ENCODE data around the gene MICALL1. TPM values are rescaled to one million over a fixed set of nuclear protein-coding genes. Genes with fewer than 3 reads are reported as not detected.

MICALL1 gene
- total and polyA plus RNA-seq, 2 of the 13 experiments (the other 11 are each of a cell fraction or from before 2014, with no cell fraction given) = 7.6 to 10.6 TPM

DNA sequence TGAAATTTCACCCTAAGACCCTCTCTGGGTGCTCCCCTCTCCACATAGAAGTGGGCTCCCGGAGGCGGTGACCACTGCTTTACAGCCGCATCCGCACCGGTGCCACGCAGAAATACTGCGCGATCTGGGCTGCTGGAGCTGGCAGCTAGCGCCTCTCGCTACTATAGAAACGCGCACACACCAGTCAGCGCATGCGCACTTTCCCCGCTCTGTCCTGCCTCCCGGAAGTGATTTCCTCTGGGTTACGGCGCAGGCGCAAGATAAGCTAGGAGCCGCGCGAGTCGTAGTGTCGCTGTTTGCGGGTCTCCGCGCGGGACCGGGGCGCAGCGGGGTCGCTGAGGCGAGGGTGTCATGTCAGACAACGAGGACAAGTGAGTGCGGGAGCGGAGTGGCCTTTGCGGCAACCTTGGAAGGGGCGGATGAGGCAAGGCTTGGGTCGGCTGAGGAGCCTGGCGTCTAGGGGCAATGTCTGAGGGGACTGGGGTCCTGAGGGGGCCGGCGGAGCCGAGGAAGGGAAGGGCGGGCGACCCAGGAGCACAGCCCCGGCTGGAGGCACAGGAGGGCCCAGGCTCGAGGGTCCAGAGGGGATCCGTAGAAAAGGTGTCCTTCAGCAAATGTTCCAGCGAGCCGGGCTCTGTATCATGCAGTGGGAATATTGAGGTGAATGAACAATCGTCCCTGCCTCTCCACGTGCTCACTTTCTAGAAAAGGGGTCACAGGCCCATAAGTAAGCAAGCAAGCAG lies 47.5 kb downstream of the MICALL1 start, which contains the start of the genes C22orf23 and POLR2F (continued):
- TF ChIP-seq, protein P1, sequence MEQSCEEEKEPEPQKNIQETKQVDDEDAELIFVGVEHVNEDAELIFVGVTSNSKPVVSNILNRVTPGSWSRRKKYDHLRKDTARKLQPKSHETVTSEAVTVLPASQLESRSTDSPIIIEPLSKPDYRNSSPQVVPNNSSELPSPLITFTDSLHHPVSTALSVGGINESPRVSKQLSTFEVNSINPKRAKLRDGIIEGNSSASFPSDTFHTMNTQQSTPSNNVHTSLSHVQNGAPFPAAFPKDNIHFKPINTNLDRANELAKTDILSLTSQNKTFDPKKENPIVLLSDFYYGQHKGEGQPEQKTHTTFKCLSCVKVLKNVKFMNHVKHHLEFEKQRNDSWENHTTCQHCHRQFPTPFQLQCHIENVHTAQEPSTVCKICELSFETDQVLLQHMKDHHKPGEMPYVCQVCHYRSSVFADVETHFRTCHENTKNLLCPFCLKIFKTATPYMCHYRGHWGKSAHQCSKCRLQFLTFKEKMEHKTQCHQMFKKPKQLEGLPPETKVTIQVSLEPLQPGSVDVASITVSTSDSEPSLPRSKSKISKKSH (CRISPR knock-in tag; IDR thresholded peaks at IDR 0.05; ENCODE audit: borderline replicate concordance) = peak; percentile 8; the same call in 1 of the 2 replicates
- TF ChIP-seq ZNF333 (CRISPR knock-in tag; IDR thresholded peaks at IDR 0.05; ENCODE audit: borderline replicate concordance) (peak; percentile 78; the same call in 1 of the 2 replicates), ZSCAN31 (CRISPR knock-in tag; IDR thresholded peaks at IDR 0.05; ENCODE audit: low read depth) (0 out of 2 replicates have a peak, but pooled peaks have one; percentile 23), ZNF33B (CRISPR knock-in tag; IDR thresholded peaks at IDR 0.05) (no peak), ZNF331 (CRISPR knock-in tag; IDR thresholded peaks at IDR 0.05) (peak; percentile 35; the same call in 1 of the 2 replicates), ATAD3A (CRISPR knock-in tag; IDR thresholded peaks at IDR 0.05) (no peak), SP1 (IDR thresholded peaks at IDR 0.05) (no peak), SP1 (CRISPR knock-in tag; IDR thresholded peaks at IDR 0.05) (0 out of 2 replicates have a peak, but pooled peaks have one; percentile 14), TSC22D2 (CRISPR knock-in tag; IDR thresholded peaks at IDR 0.05; ENCODE audit: borderline replicate concordance) (peak; percentile 93; the same call in 1 of the 2 replicates), NONO (IDR thresholded peaks at IDR 0.05) (no peak), NONO (CRISPR knock-in tag; conservative IDR thresholded peaks at IDR 0.05) (peak; percentile 58), ZFX (CRISPR knock-in tag; IDR thresholded peaks at IDR 0.05; ENCODE audit: low read depth) (peak; percentile 62), ASH2L (IDR thresholded peaks at IDR 0.05; ENCODE audit: insufficient read length, low read depth, low read length) (peak; percentile 87), ZNF572 (CRISPR knock-in tag; IDR thresholded peaks at IDR 0.05) (peak; percentile 85; the same call in 1 of the 2 replicates), KDM3A (CRISPR knock-in tag; IDR thresholded peaks at IDR 0.05; ENCODE audit: low read depth) (peak; percentile 30; the same call in 1 of the 2 replicates), KDM5A (IDR thresholded peaks at IDR 0.05; ENCODE audit: borderline replicate concordance, low read length) (peak; percentile 85)
- TF ChIP-seq, protein P2, sequence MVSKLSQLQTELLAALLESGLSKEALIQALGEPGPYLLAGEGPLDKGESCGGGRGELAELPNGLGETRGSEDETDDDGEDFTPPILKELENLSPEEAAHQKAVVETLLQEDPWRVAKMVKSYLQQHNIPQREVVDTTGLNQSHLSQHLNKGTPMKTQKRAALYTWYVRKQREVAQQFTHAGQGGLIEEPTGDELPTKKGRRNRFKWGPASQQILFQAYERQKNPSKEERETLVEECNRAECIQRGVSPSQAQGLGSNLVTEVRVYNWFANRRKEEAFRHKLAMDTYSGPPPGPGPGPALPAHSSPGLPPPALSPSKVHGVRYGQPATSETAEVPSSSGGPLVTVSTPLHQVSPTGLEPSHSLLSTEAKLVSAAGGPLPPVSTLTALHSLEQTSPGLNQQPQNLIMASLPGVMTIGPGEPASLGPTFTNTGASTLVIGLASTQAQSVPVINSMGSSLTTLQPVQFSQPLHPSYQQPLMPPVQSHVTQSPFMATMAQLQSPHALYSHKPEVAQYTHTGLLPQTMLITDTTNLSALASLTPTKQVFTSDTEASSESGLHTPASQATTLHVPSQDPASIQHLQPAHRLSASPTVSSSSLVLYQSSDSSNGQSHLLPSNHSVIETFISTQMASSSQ (IDR thresholded peaks at IDR 0.05; ENCODE audit: low read depth) = no peak
- TF ChIP-seq, protein P2 (CRISPR knock-in tag; IDR thresholded peaks at IDR 0.05; ENCODE audit: borderline replicate concordance) = no peak
- TF ChIP-seq, protein P3, sequence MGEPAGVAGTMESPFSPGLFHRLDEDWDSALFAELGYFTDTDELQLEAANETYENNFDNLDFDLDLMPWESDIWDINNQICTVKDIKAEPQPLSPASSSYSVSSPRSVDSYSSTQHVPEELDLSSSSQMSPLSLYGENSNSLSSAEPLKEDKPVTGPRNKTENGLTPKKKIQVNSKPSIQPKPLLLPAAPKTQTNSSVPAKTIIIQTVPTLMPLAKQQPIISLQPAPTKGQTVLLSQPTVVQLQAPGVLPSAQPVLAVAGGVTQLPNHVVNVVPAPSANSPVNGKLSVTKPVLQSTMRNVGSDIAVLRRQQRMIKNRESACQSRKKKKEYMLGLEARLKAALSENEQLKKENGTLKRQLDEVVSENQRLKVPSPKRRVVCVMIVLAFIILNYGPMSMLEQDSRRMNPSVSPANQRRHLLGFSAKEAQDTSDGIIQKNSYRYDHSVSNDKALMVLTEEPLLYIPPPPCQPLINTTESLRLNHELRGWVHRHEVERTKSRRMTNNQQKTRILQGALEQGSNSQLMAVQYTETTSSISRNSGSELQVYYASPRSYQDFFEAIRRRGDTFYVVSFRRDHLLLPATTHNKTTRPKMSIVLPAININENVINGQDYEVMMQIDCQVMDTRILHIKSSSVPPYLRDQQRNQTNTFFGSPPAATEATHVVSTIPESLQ (CRISPR knock-in tag; conservative IDR thresholded peaks at IDR 0.05) = peak; percentile 52; the same call in 1 of the 2 replicates
- TF ChIP-seq, protein P4, sequence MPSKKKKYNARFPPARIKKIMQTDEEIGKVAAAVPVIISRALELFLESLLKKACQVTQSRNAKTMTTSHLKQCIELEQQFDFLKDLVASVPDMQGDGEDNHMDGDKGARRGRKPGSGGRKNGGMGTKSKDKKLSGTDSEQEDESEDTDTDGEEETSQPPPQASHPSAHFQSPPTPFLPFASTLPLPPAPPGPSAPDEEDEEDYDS (CRISPR knock-in tag; IDR thresholded peaks at IDR 0.05) = peak; percentile 60
- TF ChIP-seq, protein P5, sequence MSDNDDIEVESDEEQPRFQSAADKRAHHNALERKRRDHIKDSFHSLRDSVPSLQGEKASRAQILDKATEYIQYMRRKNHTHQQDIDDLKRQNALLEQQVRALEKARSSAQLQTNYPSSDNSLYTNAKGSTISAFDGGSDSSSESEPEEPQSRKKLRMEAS (IDR thresholded peaks at IDR 0.05) = peak; percentile 49
